Erythroblast (primary cell): ENCODE measurements around the gene GLS.

ENCODE experiments used
- DNase-seq, 2 experiments: peaks; one replicate each; lab custom pipeline; 2025; lab: John Stamatoyannopoulos, UW
- GATA1 ChIP-seq: IDR thresholded peaks from 2 replicates; pipeline ENCODE4 v1.6.1; 2011; ENCODE audit warnings: low read depth, mild to moderate bottlenecking, control low read depth, low read length, moderate library complexity
- POLR2A ChIP-seq: IDR thresholded peaks from 2 replicates; pipeline ENCODE4 v1.6.1; 2011; ENCODE audit warnings: mild to moderate bottlenecking, low read length

Gene GLS

GRCh38 chr2:190880378-190881083 is at the start of gene GLS:
TSS of gene GLS (plus strand) at chr2:190880821. CDS start at chr2:190881085, 264 bp downstream.
- DNase-seq, result peak; percentile 97 to 98
- peak; percentile 95 for TF ChIP-seq POLR2A
- no peak for TF ChIP-seq GATA1

- no peak for DNase-seq
- TF ChIP-seq GATA1 (no peak), POLR2A (no peak)
Observed at GRCh38 chr2:190831941-190832340, 48.7 kb upstream of the GLS start.

GRCh38 chr2:190834890-190835208 is 45.8 kb upstream of the GLS start:
- TF ChIP-seq POLR2A (no peak), GATA1 (no peak)
- DNase-seq, result no peak

GRCh38 chr2:190835303-190835930 is 45.2 kb upstream of the GLS start:
- TF ChIP-seq GATA1, result no peak
- no peak for TF ChIP-seq POLR2A
- DNase-seq, result no peak

GRCh38 chr2:190836767-190837166 is 43.9 kb upstream of the GLS start:
- TF ChIP-seq GATA1 (no peak), POLR2A (no peak)
- DNase-seq, result no peak

- TF ChIP-seq POLR2A (no peak), GATA1 (no peak)
- DNase-seq, result no peak
Observed at GRCh38 chr2:190837420-190837819, 43.2 kb upstream of the GLS start.

- TF ChIP-seq POLR2A (no peak), GATA1 (no peak)
- no peak for DNase-seq
Observed at GRCh38 chr2:190837952-190838361, 42.7 kb upstream of the GLS start.

GRCh38 chr2:190838492-190838910 is 42.1 kb upstream of the GLS start:
- DNase-seq, result no peak

GRCh38 chr2:190840569-190841172 is 40.0 kb upstream of the GLS start:
- TF ChIP-seq GATA1, result no peak
- TF ChIP-seq POLR2A, result no peak
- DNase-seq, result no peak

More at GRCh38 chr2:190838492-190838910, 42.1 kb upstream of the GLS start:
- TF ChIP-seq GATA1 (no peak), POLR2A (no peak)

- no peak for DNase-seq
- TF ChIP-seq POLR2A (no peak), GATA1 (no peak)
Observed at GRCh38 chr2:190841707-190842505, 38.7 kb upstream of the GLS start.

GRCh38 chr2:190842606-190843104 is 38.0 kb upstream of the GLS start:
- TF ChIP-seq POLR2A (no peak), GATA1 (no peak)
- DNase-seq, result no peak

GRCh38 chr2:190843890-190844699 is 36.5 kb upstream of the GLS start:
- TF ChIP-seq GATA1 (no peak), POLR2A (no peak)
- DNase-seq, result peak in 1 of 2 experiments; percentile 6

- TF ChIP-seq GATA1 (no peak), POLR2A (no peak)
- no peak for DNase-seq
Observed at GRCh38 chr2:190844700-190845401, 35.8 kb upstream of the GLS start.
